ENCODE data around the gene FEN1.

Gene FEN1

DNA sequence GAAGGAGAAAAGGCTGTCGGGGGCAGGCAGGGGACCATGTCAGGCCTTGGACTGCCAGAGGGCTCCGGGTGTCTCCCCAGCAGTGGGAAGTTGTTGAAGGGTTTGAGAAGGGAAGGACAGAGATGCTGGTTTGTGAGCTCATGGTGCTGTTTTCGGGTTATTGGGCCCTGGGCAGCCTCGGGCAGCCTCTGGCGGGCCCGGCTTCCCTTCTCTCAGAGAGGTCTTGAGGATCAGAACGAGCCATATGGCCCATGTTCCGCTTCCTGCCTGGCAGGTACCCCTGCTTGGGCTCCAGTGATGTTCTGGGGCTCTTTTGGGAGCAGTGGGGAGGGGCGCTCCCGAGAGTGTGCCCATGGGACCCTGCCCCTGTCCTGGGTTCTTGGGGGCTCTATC is 30.5 kb upstream of the FEN1 start:
- no peak overlapping the region for H2BK5ac ChIP-seq (ENCODE audit: low read depth, low read length, poor library complexity)
- H3K36me3 ChIP-seq (ENCODE audit: control insufficient read depth in 1 of 2, insufficient read depth in 2 of 2, low read length in 2 of 2) = no peaks in the 10 kb centered on the region
- no peaks in the 10 kb centered on the region for H3K4me1 ChIP-seq (ENCODE audit: control insufficient read depth in 1 of 2, insufficient read depth in 2 of 2, low read length in 2 of 2)
- H3K23ac ChIP-seq (ENCODE audit: low read length) = no peak overlapping the region
- H4K91ac ChIP-seq (ENCODE audit: low read depth, low read length) = no peak overlapping the region
- H2AFZ ChIP-seq (ENCODE audit: insufficient read depth, low read length, poor library complexity) = no peak overlapping the region
- WGBS (ENCODE audit: extremely low coverage, insufficient coverage, insufficient read length) = no CpG with 5 or more reads among the region's 10 CpGs
- no peak overlapping the region for H3K27ac ChIP-seq (ENCODE audit: low read depth, low read length)
- no peak overlapping the region for H4K12ac ChIP-seq (ENCODE audit: low read depth, low read length)
- no peak overlapping the region for H3K4me2 ChIP-seq (ENCODE audit: low read length)
- H3K79me2 ChIP-seq (ENCODE audit: control insufficient read depth, insufficient read depth, low read length, poor library complexity) = no peaks in the 10 kb centered on the region
- H3K9ac ChIP-seq (ENCODE audit: low read length) = no peak overlapping the region
- no peak overlapping the region for H3K18ac ChIP-seq (ENCODE audit: low read length)
- H2AK5ac ChIP-seq (ENCODE audit: low read length) = no peak overlapping the region
- no peak overlapping the region for H3K4ac ChIP-seq (ENCODE audit: low read depth, low read length)
- no peak overlapping the region for H3K14ac ChIP-seq (ENCODE audit: low read length)
- no peak overlapping the region for H2BK12ac ChIP-seq (ENCODE audit: low read length)
- no peaks in the 10 kb centered on the region for H3K27me3 ChIP-seq (ENCODE audit: insufficient read depth, low read length)
- no peak overlapping the region for H4K8ac ChIP-seq (ENCODE audit: low read depth, low read length)
- DNase-seq = no peak
- H3K9me3 ChIP-seq (ENCODE audit: insufficient read depth, low read depth, low read length) = peaks cover 7% of the 10 kb centered on the region
- no peak overlapping the region for H3K4me3 ChIP-seq (ENCODE audit: low read depth, low read length)
- no peak overlapping the region for H2BK120ac ChIP-seq (ENCODE audit: insufficient read depth, low read length, poor library complexity)
- no peaks in the 10 kb centered on the region for H3K79me1 ChIP-seq (ENCODE audit: low read length)

DNA sequence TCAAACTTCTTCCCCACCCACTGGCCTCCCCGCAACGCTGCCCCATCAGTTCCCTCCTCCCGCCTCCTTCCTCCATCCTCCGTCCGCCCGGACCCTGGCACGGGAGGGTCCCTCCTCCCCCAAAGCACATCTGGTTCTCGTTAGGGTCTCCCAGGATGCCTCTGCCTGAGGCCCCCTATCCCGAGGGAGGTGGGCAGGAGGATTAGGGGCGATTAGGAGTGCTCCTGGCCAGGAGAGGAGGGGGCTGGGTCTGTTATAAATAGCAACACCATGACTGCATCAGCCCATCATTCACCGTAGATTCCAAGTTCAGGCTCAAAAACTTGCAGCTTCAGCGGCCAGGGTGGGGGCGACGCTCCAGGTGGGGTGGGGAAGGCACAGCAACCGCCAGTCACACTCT is 29.9 kb upstream of the FEN1 start:
- no CpG with 5 or more reads among the region's 15 CpGs for WGBS (ENCODE audit: extremely low coverage, insufficient coverage, insufficient read length)
- no peak overlapping the region for H2BK120ac ChIP-seq (ENCODE audit: insufficient read depth, low read length, poor library complexity)
- H3K27ac ChIP-seq (ENCODE audit: low read depth, low read length) = no peak overlapping the region
- H4K12ac ChIP-seq (ENCODE audit: low read depth, low read length) = no peak overlapping the region
- H3K27me3 ChIP-seq (ENCODE audit: insufficient read depth, low read length) = no peaks in the 10 kb centered on the region
- no peak overlapping the region for H3K4ac ChIP-seq (ENCODE audit: low read depth, low read length)
- no peak overlapping the region for H4K8ac ChIP-seq (ENCODE audit: low read depth, low read length)
- no peak overlapping the region for H3K9ac ChIP-seq (ENCODE audit: low read length)
- no peak overlapping the region for H2BK12ac ChIP-seq (ENCODE audit: low read length)
- no peaks in the 10 kb centered on the region for H3K36me3 ChIP-seq (ENCODE audit: control insufficient read depth in 1 of 2, insufficient read depth in 2 of 2, low read length in 2 of 2)
- H3K9me3 ChIP-seq (ENCODE audit: insufficient read depth, low read depth, low read length) = peaks cover 7% of the 10 kb centered on the region
- H3K14ac ChIP-seq (ENCODE audit: low read length) = no peak overlapping the region
- H3K79me1 ChIP-seq (ENCODE audit: low read length) = no peaks in the 10 kb centered on the region
- H3K23ac ChIP-seq (ENCODE audit: low read length) = no peak overlapping the region
- no peak overlapping the region for H3K4me2 ChIP-seq (ENCODE audit: low read length)
- no peak overlapping the region for H3K18ac ChIP-seq (ENCODE audit: low read length)
- DNase-seq = no peak
- H2AK5ac ChIP-seq (ENCODE audit: low read length) = no peak overlapping the region
- no peaks in the 10 kb centered on the region for H3K79me2 ChIP-seq (ENCODE audit: control insufficient read depth, insufficient read depth, low read length, poor library complexity)
- H4K91ac ChIP-seq (ENCODE audit: low read depth, low read length) = no peak overlapping the region
- no peak overlapping the region for H2BK5ac ChIP-seq (ENCODE audit: low read depth, low read length, poor library complexity)
- no peaks in the 10 kb centered on the region for H3K4me1 ChIP-seq (ENCODE audit: control insufficient read depth in 1 of 2, insufficient read depth in 2 of 2, low read length in 2 of 2)
- no peak overlapping the region for H3K4me3 ChIP-seq (ENCODE audit: low read depth, low read length)
- H2AFZ ChIP-seq (ENCODE audit: insufficient read depth, low read length, poor library complexity) = no peak overlapping the region

GRCh38 chr11:61763930-61764605 is 28.6 kb upstream of the FEN1 start:
- H2BK12ac ChIP-seq (ENCODE audit: low read length) = no peak overlapping the region
- WGBS (ENCODE audit: extremely low coverage, insufficient coverage, insufficient read length) = no CpG with 5 or more reads among the region's 23 CpGs
- no peak overlapping the region for H2AFZ ChIP-seq (ENCODE audit: insufficient read depth, low read length, poor library complexity)
- no peak overlapping the region for H3K9ac ChIP-seq (ENCODE audit: low read length)
- H3K27me3 ChIP-seq (ENCODE audit: insufficient read depth, low read length) = no peaks in the 10 kb centered on the region
- no peak overlapping the region for H2BK120ac ChIP-seq (ENCODE audit: insufficient read depth, low read length, poor library complexity)
- no peak overlapping the region for H3K4me2 ChIP-seq (ENCODE audit: low read length)
- H3K79me2 ChIP-seq (ENCODE audit: control insufficient read depth, insufficient read depth, low read length, poor library complexity) = no peaks in the 10 kb centered on the region
- no peak overlapping the region for H3K14ac ChIP-seq (ENCODE audit: low read length)
- H3K27ac ChIP-seq (ENCODE audit: low read depth, low read length) = no peak overlapping the region
- no peak overlapping the region for H3K4ac ChIP-seq (ENCODE audit: low read depth, low read length)
- no peak overlapping the region for H3K18ac ChIP-seq (ENCODE audit: low read length)
- peaks cover 6% of the 10 kb centered on the region for H3K9me3 ChIP-seq (ENCODE audit: insufficient read depth, low read depth, low read length)
- no peak overlapping the region for H3K23ac ChIP-seq (ENCODE audit: low read length)
- H4K91ac ChIP-seq (ENCODE audit: low read depth, low read length) = no peak overlapping the region
- H4K8ac ChIP-seq (ENCODE audit: low read depth, low read length) = no peak overlapping the region
- no peak overlapping the region for H2BK5ac ChIP-seq (ENCODE audit: low read depth, low read length, poor library complexity)
- no peaks in the 10 kb centered on the region for H3K36me3 ChIP-seq (ENCODE audit: control insufficient read depth in 1 of 2, insufficient read depth in 2 of 2, low read length in 2 of 2)
- peaks cover under 1 to 4% of the 10 kb centered on the region in 2 experiments for H3K4me1 ChIP-seq (ENCODE audit: control insufficient read depth in 1 of 2, insufficient read depth in 2 of 2, low read length in 2 of 2)
- H2AK5ac ChIP-seq (ENCODE audit: low read length) = no peak overlapping the region
- no peak for DNase-seq
- H4K12ac ChIP-seq (ENCODE audit: low read depth, low read length) = no peak overlapping the region
- no peak overlapping the region for H3K4me3 ChIP-seq (ENCODE audit: low read depth, low read length)
- no peaks in the 10 kb centered on the region for H3K79me1 ChIP-seq (ENCODE audit: low read length)

- H3K4me1 ChIP-seq (ENCODE audit: control insufficient read depth in 1 of 2, insufficient read depth in 2 of 2, low read length in 2 of 2) = peaks cover 7 to 10% of the 10 kb centered on the region in 2 experiments
- no peak overlapping the region for H3K9ac ChIP-seq (ENCODE audit: low read length)
- no peak overlapping the region for H3K27ac ChIP-seq (ENCODE audit: low read depth, low read length)
- no peak overlapping the region for H2AFZ ChIP-seq (ENCODE audit: insufficient read depth, low read length, poor library complexity)
- no peak overlapping the region for H4K12ac ChIP-seq (ENCODE audit: low read depth, low read length)
- no peak overlapping the region for H2BK120ac ChIP-seq (ENCODE audit: insufficient read depth, low read length, poor library complexity)
- WGBS (ENCODE audit: extremely low coverage, insufficient coverage, insufficient read length) = no CpG with 5 or more reads among the region's 22 CpGs
- no peak overlapping the region for H4K91ac ChIP-seq (ENCODE audit: low read depth, low read length)
- H3K27me3 ChIP-seq (ENCODE audit: insufficient read depth, low read length) = no peaks in the 10 kb centered on the region
- H3K23ac ChIP-seq (ENCODE audit: low read length) = no peak overlapping the region
- H3K79me2 ChIP-seq (ENCODE audit: control insufficient read depth, insufficient read depth, low read length, poor library complexity) = no peaks in the 10 kb centered on the region
- no peak overlapping the region for H3K4me3 ChIP-seq (ENCODE audit: low read depth, low read length)
- H3K4me2 ChIP-seq (ENCODE audit: low read length) = no peak overlapping the region
- no peak overlapping the region for H2BK5ac ChIP-seq (ENCODE audit: low read depth, low read length, poor library complexity)
- H3K18ac ChIP-seq (ENCODE audit: low read length) = no peak overlapping the region
- no peak overlapping the region for H3K4ac ChIP-seq (ENCODE audit: low read depth, low read length)
- no peak overlapping the region for H4K8ac ChIP-seq (ENCODE audit: low read depth, low read length)
- no peak overlapping the region for H3K14ac ChIP-seq (ENCODE audit: low read length)
- no peak overlapping the region for H2BK12ac ChIP-seq (ENCODE audit: low read length)
- H3K79me1 ChIP-seq (ENCODE audit: low read length) = no peaks in the 10 kb centered on the region
- H3K36me3 ChIP-seq (ENCODE audit: control insufficient read depth in 1 of 2, insufficient read depth in 2 of 2, low read length in 2 of 2) = no peaks in the 10 kb centered on the region
- H3K9me3 ChIP-seq (ENCODE audit: insufficient read depth, low read depth, low read length) = peaks cover 6% of the 10 kb centered on the region
- DNase-seq = no peak
- no peak overlapping the region for H2AK5ac ChIP-seq (ENCODE audit: low read length)
Measured at GRCh38 chr11:61764606-61765260, 28.0 kb upstream of the FEN1 start.
